Hepatic stellate cell (primary cell): ENCODE data around the gene PNMA8A.
"Not testable (repeated sequence)": the region's sequence is repeated elsewhere in the genome, so short reads cannot be mapped to it uniquely, and the experiment has no call there.

Experiments
- DNase-seq: peaks from one replicate; pipeline ENCODE4 v3.0.0; 2011; ENCODE audit warnings: low spot score

PNMA8A gene

GRCh38 chr19:46471116-46471733 lies at the start of gene PNMA8A:
Gene PNMA8A (minus strand): TSS chr19:46471563. CDS start chr19:46471035, 528 bp downstream.
- no peak for DNase-seq

GRCh38 chr19:46520616-46521015 lies 49.3 kb upstream of the PNMA8A start:
- DNase-seq: no peak

- no peak for DNase-seq
Measured at GRCh38 chr19:46517471-46517870, 46.1 kb upstream of the PNMA8A start.

- DNase-seq: peak; percentile 73
Measured at GRCh38 chr19:46515879-46516350, 44.6 kb upstream of the PNMA8A start.

- DNase-seq: no peak
Measured at GRCh38 chr19:46515290-46515609, 43.9 kb upstream of the PNMA8A start.

- DNase-seq: no peak
Measured at GRCh38 chr19:46514589-46515289, 43.4 kb upstream of the PNMA8A start.

- peak; percentile 79 for DNase-seq
Measured at GRCh38 chr19:46513461-46514236, 42.3 kb upstream of the PNMA8A start.

- no peak for DNase-seq
Measured at GRCh38 chr19:46511237-46511636, 39.9 kb upstream of the PNMA8A start.

GRCh38 chr19:46508206-46508605 lies 36.8 kb upstream of the PNMA8A start:
- DNase-seq: no peak

- no peak for DNase-seq
Measured at GRCh38 chr19:46503848-46504453, 32.6 kb upstream of the PNMA8A start.

- DNase-seq: no peak
Measured at GRCh38 chr19:46502891-46503290, 31.5 kb upstream of the PNMA8A start.

GRCh38 chr19:46499692-46500091 lies 28.3 kb upstream of the PNMA8A start:
- no peak for DNase-seq

GRCh38 chr19:46497773-46498172 lies 26.4 kb upstream of the PNMA8A start:
- DNase-seq: no peak

GRCh38 chr19:46496886-46497285 lies 25.5 kb upstream of the PNMA8A start:
- not testable (repeated sequence) for DNase-seq

- no peak for DNase-seq
Measured at GRCh38 chr19:46496304-46496703, 24.9 kb upstream of the PNMA8A start.

GRCh38 chr19:46495786-46496099 lies 24.4 kb upstream of the PNMA8A start, which contains the start of gene PNMA8B:
Gene PNMA8B (minus strand): TSS chr19:46495867. CDS start chr19:46495465, 402 bp downstream.
- DNase-seq: no peak

GRCh38 chr19:46494941-46495785 lies 23.8 kb upstream of the PNMA8A start:
- DNase-seq: no peak

GRCh38 chr19:46494146-46494940 lies 23.0 kb upstream of the PNMA8A start:
- no peak for DNase-seq

GRCh38 chr19:46493236-46494145 lies 22.1 kb upstream of the PNMA8A start:
- DNase-seq: no peak

- no peak for DNase-seq
Measured at GRCh38 chr19:46492841-46493235, 21.5 kb upstream of the PNMA8A start.
